ENCODE data around the gene KLF13.

KLF13 gene

GRCh38 chr15:31403096-31403495, 76.5 kb downstream of the KLF13 start:
- Histone ChIP-seq H3K9me2 (ENCODE audit: low read depth, low read length) (no peaks in the 10 kb centered on the region), H3K79me2 (ENCODE audit: insufficient read depth, low read length) (no peaks in the 10 kb centered on the region), H3K4me2 (ENCODE audit: low read length) (no peak overlapping the region), H3K27me3 (ENCODE audit: insufficient read depth, low read length) (no peaks in the 10 kb centered on the region), H3K9me3 (ENCODE audit: low read length) (no peaks in the 10 kb centered on the region), H3K9ac (ENCODE audit: low read length) (no peak overlapping the region), H3K4me1 (ENCODE audit: insufficient read depth, low read length, severe bottlenecking) (peaks cover 7% of the 10 kb centered on the region), H2AFZ (ENCODE audit: low read length) (no peak overlapping the region), H3F3A (ENCODE audit: insufficient read depth, low read length) (no peaks in the 10 kb centered on the region), H3K27ac (ENCODE audit: low read depth, low read length, poor library complexity, severe bottlenecking) (no peak overlapping the region), H3K36me3 (ENCODE audit: insufficient read depth, low read length) (no peaks in the 10 kb centered on the region; the same call in 1 of the 2 replicates), H4K20me1 (ENCODE audit: insufficient read depth, low read length) (no peaks in the 10 kb centered on the region), H3K4me3 (ENCODE audit: low read depth, low read length, poor library complexity, severe bottlenecking) (no peak overlapping the region)
- no peak for TF ChIP-seq CTCF (IDR thresholded peaks at IDR 0.05; ENCODE audit: low read length)
- TF ChIP-seq EZH2 (IDR thresholded peaks at IDR 0.05; ENCODE audit: borderline replicate concordance, low read length) = no peak

GRCh38 chr15:31403606-31404005, 77.0 kb downstream of the KLF13 start:
- Histone ChIP-seq H3K4me2 (ENCODE audit: low read length) (no peak overlapping the region), H3K9me2 (ENCODE audit: low read depth, low read length) (no peaks in the 10 kb centered on the region), H4K20me1 (ENCODE audit: insufficient read depth, low read length) (no peaks in the 10 kb centered on the region), H3K4me3 (ENCODE audit: low read depth, low read length, poor library complexity, severe bottlenecking) (no peak overlapping the region), H2AFZ (ENCODE audit: low read length) (no peak overlapping the region), H3K9ac (ENCODE audit: low read length) (no peak overlapping the region), H3K9me3 (ENCODE audit: low read length) (peaks cover 3% of the 10 kb centered on the region), H3K79me2 (ENCODE audit: insufficient read depth, low read length) (no peaks in the 10 kb centered on the region), H3K36me3 (ENCODE audit: insufficient read depth, low read length) (no peaks in the 10 kb centered on the region; the same call in 1 of the 2 replicates), H3F3A (ENCODE audit: insufficient read depth, low read length) (no peaks in the 10 kb centered on the region), H3K4me1 (ENCODE audit: insufficient read depth, low read length, severe bottlenecking) (peaks cover 7% of the 10 kb centered on the region), H3K27me3 (ENCODE audit: insufficient read depth, low read length) (no peaks in the 10 kb centered on the region), H3K27ac (ENCODE audit: low read depth, low read length, poor library complexity, severe bottlenecking) (no peak overlapping the region)
- no peak for TF ChIP-seq CTCF (IDR thresholded peaks at IDR 0.05; ENCODE audit: low read length)
- no peak for TF ChIP-seq EZH2 (IDR thresholded peaks at IDR 0.05; ENCODE audit: borderline replicate concordance, low read length)

- Histone ChIP-seq H2AFZ (ENCODE audit: low read length) (no peak overlapping the region), H3F3A (ENCODE audit: insufficient read depth, low read length) (no peaks in the 10 kb centered on the region), H3K9me3 (ENCODE audit: low read length) (peaks cover 8% of the 10 kb centered on the region), H3K4me2 (ENCODE audit: low read length) (no peak overlapping the region), H3K4me3 (ENCODE audit: low read depth, low read length, poor library complexity, severe bottlenecking) (no peak overlapping the region), H3K79me2 (ENCODE audit: insufficient read depth, low read length) (no peaks in the 10 kb centered on the region), H4K20me1 (ENCODE audit: insufficient read depth, low read length) (no peaks in the 10 kb centered on the region), H3K27ac (ENCODE audit: low read depth, low read length, poor library complexity, severe bottlenecking) (no peak overlapping the region), H3K9ac (ENCODE audit: low read length) (no peak overlapping the region), H3K27me3 (ENCODE audit: insufficient read depth, low read length) (no peaks in the 10 kb centered on the region), H3K9me2 (ENCODE audit: low read depth, low read length) (no peaks in the 10 kb centered on the region), H3K4me1 (ENCODE audit: insufficient read depth, low read length, severe bottlenecking) (peaks cover 7% of the 10 kb centered on the region), H3K36me3 (ENCODE audit: insufficient read depth, low read length) (no peaks in the 10 kb centered on the region; the same call in 1 of the 2 replicates)
- TF ChIP-seq EZH2 (IDR thresholded peaks at IDR 0.05; ENCODE audit: borderline replicate concordance, low read length) (no peak), CTCF (IDR thresholded peaks at IDR 0.05; ENCODE audit: low read length) (no peak)
These were observed 77.7 kb downstream of the KLF13 start for GRCh38 chr15:31404345-31404744.

All from OCI-LY1 (cell line).